Ovary (tissue), 3 donors: ENCODE data around the gene CEP76.

Experiments used
- CTCF ChIP-seq, 3 donors: fragments of 450-650 bp in 2 of 3; fragments of 200-600 bp in 1 of 3; IDR thresholded peaks; one replicate each; pipeline versions ENCODE4 v1.5.1 to v1.8.0; 2016 to 2022; ENCODE audit warnings: antibody characterized with exemption in 3 of 3, mild to moderate bottlenecking in 1 of 3
- EP300 ChIP-seq: sonication (generic); formaldehyde crosslinking; IDR thresholded peaks from one replicate; pipeline ENCODE4 v1.6.1; 2017; ENCODE audit warnings: antibody characterized with exemption
- POLR2A ChIP-seq: fragments of 450-650 bp; IDR thresholded peaks from one replicate; pipeline ENCODE4 v1.6.1; 2017; ENCODE audit warnings: antibody characterized with exemption, mild to moderate bottlenecking, moderate library complexity
- donor health status: DM: no; HTN: no; CAD: no.

GRCh38 chr18:12656605-12656937 is 46.0 kb downstream of the CEP76 start:
- TF ChIP-seq EP300 (no peak), CTCF (IDR thresholded peaks at IDR 0.05) (no peak), POLR2A (no peak)
